CD1c-positive myeloid dendritic cell (primary cell): Measurements from ENCODE around the gene SCAMP5.

Source experiments
- DNase-seq: peaks from one replicate; pipeline ENCODE4 v3.0.0-alpha.2; 2016; ENCODE audit errors: extremely low spot score

Gene SCAMP5

DNA sequence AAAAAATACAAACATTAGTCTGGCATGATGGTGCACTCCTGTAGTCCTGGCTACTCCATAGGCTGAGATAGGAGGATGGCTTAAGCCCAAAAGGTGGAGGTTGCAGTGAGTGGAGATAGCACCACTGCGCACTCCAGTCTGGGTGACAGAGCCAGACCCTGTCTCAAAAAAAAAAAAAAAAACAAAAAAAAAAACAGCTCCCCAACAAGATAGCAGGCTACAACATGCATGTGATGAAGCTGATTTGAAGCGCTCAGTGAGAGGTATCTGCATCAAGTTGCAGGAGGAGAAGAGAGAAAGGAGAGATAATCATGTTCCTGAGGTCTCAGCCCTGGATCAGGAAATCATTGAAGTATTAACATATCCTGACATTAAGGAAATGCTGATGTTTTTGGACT is 27.4 kb downstream of the SCAMP5 start:
- no peak for DNase-seq

DNA sequence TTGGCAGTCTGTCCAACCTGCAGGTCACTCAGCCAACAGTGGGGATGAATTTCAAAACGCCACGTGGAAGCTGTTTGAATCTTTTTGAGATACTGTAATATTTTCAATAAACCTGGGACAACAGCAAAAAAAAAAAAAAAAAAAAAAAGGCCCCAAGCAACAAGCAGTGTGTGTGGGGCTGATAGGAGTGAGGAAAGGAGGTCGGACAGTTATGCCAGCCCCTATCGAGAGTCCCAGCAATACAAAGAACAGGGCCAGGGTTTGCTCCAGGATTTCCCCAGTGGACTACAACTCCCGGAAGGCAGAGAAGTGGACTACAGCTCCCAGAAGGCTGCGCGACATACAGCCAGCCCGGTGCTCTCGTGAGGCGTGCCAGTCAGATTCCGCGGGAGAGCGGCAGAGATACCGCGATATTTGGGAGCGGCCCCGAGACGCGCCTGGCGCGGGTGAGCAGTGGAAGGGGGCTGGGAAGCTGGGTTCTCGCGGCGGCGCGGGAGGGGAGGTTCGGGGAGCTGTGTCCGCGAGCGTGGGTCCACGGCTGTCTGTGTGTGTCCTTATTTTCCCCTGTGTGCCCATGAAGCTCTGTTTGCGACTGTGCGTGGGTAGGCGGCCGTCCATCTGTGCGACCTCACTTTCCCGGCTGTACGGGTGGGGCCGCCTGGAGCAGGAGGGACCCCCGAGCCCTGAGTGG is 28.0 kb downstream of the SCAMP5 start, which contains the start of gene PPCDC:
Gene PPCDC, plus strand, starts transcription at position 410 of the 691 bp plus-strand sequence. CDS start 4,729 bp downstream, outside the sequence.
- DNase-seq: peak; percentile 97

DNA sequence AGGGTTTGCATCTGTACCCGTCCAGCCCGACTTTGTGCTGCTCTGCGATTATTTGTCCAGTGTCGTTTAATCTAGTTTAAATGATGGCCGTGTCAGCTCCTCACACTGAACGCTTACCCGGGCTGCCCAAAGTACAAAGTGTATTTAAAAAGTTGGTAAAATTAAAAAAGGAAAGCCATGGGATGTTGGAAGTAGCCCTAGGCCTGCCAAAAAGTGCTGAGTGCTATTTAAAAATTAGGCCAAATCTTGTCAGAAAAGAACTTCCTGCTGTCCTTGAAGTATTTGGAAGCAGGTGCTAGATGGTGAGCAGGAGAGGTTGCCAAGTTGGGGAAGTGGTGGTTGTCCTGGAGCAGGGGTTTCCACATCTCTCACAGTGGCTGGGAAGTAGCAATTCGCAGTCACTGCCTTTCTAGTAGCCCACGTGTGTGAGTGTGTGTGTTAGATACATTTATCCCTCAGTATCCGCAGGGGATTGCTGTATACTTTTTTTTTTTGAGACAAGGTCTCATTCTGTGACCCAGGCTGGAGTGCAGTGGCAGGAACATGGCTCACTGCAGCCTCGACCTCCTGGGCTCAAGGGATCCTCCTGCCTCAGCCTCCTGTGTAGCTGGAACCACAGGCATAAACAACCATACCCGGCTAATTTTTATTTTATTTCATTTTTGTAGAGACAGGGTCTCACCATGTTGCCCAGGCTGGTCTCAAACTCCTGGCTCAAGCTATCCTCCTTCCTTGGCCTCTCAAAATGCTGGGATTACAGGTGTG is 28.7 kb downstream of the SCAMP5 start:
- DNase-seq: peak; percentile 76

DNA sequence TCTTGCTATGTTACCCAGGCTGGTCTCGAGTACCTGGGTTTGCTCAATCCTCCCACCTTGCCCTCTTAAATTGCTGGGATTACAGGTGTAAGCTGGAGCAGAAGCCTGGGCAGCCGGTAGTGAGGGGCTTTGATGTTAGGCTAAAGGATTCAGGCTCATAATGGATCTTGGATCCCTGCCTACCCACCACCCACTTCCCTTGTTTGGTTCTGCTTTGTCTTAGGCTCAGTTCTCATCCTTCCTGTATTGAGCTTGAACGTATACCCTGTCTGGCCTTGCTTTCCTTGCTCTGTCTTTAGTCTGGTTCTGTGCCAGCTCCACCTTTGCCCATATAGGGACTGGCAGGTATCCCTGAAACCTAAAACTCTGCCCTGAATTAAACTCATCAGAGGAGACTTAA is 29.7 kb downstream of the SCAMP5 start:
- peak; percentile 73 for DNase-seq

DNA sequence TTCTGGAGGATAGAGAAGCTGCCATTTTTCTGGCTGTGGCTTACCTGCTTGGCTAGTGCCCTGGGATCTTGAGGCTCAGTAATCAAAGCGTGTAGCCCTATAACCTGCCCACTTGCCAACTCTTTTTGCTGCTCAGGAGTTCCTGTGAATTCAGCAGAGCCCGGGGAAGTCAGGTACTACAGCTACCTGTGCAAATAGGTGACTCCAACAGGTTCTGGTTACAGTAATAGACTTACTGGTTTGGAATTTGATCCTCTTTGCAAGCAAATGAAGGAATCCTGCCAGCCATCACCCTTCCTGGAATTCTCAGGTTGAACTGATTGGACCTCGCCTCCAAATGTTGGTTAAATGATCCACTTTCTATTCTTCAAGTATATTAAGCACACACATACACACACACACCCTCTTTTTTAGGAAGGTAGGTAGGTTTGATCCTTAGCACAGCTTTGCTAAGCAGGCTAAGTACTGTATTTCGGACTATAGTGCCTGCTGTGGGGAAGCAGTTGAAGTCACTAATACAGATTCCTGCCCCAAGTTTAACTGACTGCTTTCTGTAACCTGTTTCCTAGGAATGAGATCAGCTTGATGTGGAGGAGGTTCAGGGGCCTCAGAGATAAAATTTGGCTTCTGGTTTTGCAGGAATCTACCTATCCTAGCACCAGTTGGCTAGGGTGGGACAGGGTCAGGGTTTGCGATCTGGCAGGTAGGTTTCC is 30.3 kb downstream of the SCAMP5 start:
- DNase-seq: no peak

DNA sequence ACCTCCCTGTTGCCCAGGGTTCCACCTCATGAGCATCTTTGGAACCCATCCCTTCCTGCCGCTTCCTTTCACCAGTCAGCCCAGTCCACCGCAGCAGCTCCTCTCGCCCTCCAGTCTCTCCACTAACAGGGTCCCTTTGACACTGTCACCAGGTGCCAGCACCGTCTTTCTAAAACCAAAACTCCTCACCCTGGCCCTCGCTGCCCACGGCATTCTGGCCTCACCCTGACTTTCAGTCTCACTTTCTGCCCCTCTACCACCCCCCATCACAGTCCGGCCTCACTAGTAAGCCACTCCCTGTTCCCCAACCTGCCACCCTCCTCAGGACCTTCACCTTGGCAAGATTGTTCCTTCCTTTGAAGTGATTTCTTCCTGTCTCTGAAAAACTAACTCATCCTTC is 32.2 kb downstream of the SCAMP5 start:
- DNase-seq: no peak

DNA sequence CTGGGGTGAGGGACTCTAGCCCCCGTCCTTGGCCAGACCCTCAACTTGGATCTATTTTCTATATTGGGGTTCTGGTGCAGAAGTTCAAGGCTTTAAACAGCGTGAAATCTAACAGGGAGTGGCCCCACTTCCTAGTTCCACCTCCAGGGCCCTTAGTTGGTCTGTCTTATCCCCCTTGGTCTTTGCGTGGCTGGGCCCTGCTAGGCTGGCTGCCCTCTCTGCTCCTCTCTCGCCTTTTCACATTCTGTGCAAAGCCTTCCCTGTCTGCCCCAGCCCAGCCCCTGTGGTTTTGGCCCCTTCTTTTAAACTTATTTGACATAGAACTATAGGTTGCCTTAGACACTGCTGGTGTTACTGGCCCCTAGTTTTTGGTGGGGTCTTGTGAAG is 33.6 kb downstream of the SCAMP5 start:
- no peak for DNase-seq

DNA sequence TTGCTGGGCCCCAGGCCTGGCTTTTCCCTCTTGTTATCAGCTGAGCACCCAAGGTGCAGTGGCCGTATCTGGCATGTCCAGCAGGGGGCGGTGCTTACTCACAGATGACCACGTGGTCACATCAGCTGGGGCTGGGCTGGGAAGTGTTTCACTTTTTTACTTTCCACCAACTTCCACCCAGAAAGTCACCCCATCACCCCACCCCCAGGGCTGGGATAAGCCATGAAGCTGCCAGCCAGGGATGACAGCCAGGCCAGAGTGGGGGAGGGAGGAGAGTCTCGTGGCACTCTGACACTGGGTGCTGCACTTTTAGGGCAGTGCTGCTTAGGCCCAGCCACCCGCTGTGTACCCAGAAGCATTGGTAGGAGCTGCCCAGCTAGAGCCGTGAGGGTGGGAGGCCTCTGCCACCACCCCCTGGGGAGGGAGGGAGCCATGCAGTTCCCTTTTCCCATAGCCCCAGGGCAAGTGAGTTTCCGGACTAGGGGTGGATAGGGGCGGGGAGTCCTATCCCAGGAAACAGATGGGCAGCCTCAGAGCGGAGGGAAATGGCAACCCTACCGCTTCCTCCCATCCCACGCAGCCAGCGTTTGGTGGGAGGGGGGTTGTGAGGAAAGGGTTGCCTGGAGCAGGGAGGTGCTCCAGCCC is 34.1 kb downstream of the SCAMP5 start:
- peak; percentile 93 for DNase-seq

DNA sequence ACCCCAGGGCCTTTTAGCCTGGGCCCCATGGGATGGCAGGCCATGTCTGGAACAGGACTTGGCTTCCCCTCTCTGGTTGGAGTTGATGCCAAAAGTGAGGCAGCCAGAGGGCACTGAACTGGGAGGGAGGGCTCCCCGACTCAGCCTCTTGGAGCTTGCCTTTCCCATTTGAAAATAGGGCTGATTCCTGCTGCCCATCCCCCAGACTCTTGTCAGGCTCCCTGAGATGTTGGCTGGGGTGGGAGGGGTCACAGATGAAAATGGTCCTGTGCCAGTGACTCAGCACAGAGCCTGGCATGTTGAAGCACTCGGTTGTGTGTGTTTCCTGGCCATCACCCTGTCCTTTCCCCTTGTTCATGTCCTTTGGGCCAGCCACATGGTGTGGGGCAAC is 34.7 kb downstream of the SCAMP5 start:
- peak; percentile 43 for DNase-seq

DNA sequence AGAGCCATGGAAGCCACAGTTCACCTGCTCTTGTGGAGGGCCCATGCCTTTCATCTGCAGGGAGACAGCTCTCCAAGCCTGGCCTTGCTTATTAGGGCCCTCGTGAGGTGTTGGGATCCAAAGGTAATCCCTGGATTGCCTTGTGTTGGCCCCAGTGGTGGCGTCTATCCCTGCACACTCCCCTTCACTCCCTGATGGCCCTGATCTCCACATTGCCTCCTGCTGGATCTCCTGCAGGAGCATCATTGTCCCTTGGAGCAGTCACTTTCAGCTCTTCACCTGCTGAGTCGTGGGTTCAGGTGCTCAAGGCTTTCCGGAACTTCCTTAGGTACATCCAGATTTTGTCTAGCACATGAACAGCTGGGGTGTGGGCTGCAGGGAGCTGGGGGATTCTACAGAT is 35.1 kb downstream of the SCAMP5 start:
- no peak for DNase-seq

DNA sequence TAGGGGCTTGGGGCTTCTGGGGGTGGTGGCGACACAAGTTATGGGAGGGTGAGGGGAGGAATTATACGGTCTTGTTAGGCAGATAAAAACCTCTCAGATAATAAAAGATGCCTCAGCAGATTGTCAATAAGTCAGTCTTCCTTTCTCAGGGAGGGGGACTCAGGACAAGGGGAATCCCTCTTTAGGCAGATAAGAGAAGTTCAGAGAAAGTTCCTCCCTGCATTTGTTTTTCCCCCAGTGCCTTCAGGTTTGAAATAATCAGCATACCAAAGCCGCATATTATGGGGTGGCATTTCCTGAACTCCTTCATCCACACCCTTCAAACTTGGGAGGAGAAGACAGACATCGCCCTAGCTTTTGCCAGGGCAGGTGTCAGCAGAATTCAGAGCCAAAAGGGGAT is 36.5 kb downstream of the SCAMP5 start:
- DNase-seq: no peak

DNA sequence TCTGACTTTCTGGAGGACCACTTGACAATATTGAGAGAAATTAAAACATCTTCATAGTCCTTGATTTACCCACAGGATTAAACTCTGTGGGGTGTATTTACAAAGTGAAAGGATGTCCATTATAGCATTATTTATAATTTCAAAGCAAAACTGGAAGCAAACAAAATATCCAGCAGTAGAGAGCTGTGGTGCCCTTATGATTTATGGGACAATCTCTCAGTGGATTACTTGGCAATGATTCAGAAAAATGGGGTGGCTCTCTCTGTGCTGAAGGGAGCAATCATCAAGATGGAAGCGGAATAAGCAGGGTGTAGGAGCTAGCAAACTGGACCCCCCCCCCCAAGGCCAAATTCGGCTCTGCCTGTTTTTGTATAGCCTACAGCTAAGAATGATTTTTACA is 37.0 kb downstream of the SCAMP5 start:
- DNase-seq: no peak

DNA sequence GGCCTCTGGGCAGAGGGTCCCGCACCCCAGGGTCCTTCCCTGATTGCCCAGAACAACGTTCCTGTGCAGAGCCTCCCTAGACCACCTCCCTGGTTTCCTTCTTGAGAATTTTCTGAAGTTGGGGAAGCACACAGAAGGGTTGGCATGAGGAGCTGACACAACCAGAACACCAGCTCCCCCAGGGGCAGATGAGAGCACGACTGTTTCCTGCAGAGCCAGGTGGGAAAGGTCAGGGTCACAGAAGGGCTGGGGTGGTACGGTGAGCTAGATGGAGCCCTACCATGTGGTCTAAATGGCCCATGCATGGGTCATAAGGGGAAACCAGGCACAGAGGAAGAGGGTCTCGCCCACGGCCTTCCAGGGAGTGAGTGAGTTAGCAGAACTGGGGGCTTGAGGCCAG is 38.4 kb downstream of the SCAMP5 start:
- peak; percentile 12 for DNase-seq

DNA sequence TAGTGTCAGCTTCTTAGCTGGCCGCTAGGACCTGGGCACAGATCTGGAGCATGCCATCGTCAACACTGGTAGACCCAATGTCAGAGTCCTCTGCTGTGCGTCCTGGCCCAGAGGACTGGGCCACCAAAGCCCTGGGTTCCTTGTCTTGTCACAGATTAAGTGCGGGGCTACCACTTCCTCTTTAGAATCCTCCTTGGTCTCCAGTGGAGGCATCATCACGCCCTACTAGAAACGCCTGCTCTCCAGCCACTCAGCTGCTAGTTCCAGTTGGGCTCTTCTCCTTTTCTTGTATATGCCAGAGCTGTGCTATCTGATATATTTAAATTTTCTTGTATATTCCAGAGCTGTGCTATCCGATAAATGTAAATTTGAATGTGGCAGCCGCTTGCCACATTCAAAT is 39.3 kb downstream of the SCAMP5 start:
- DNase-seq: peak; percentile 78

DNA sequence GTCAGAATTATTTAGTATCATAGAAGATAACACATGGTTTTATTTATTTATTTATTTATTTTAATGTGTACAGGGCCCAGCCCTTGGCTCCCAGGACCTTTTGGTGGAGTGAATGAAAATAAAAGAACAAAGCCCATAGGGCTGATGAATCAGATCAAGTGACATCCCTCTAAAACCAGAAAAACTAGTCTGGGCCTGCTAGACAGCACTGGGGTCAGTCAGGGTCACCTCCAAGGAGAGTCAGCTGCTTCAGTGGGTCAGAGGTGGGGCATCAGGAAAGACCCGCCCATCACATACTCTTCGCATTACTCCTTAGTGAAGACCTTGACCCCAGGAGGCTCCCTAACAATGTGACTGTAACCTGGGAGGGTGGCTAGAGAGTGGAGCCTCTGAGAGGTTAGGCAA is 40.9 kb downstream of the SCAMP5 start:
- DNase-seq: no peak

DNA sequence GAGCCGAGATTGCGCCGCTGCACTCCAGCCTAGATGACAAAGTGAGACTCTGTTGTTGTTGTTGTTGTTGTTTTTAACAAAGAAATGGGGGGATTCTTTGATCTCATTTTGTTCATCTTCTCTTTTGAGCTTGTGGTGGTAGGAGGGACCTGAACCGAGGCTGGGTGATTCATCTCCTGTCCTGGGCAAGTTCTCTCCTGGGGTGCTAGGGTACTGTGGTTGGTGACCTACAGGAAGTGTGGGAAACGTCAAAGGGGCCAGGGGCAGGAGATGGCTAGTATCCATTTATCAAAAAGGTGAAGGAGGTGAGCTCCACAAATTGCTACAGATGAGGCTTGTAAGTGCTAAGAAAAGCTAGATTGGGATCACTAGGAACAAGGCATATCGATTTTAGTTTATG is 42.3 kb downstream of the SCAMP5 start:
- DNase-seq: no peak

DNA sequence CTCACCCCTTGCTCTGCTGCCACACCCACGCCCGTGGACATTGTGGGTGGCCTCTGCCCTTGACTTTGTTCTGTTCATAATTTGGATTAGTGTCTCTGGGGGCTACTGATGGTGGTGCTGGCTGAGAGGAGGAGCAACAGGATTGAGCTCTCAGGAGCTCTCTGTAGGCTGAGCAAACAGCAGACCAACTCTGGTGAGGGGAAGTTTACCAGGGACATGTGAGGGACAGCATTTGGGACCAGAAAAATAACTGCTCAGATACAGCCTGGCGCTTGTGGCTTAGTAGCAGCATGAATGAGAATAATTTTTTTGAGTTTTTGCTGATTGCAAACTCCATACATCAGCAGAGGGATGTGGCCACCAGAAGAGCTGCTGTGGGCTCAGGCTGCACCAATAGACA is 42.9 kb downstream of the SCAMP5 start:
- no peak for DNase-seq

DNA sequence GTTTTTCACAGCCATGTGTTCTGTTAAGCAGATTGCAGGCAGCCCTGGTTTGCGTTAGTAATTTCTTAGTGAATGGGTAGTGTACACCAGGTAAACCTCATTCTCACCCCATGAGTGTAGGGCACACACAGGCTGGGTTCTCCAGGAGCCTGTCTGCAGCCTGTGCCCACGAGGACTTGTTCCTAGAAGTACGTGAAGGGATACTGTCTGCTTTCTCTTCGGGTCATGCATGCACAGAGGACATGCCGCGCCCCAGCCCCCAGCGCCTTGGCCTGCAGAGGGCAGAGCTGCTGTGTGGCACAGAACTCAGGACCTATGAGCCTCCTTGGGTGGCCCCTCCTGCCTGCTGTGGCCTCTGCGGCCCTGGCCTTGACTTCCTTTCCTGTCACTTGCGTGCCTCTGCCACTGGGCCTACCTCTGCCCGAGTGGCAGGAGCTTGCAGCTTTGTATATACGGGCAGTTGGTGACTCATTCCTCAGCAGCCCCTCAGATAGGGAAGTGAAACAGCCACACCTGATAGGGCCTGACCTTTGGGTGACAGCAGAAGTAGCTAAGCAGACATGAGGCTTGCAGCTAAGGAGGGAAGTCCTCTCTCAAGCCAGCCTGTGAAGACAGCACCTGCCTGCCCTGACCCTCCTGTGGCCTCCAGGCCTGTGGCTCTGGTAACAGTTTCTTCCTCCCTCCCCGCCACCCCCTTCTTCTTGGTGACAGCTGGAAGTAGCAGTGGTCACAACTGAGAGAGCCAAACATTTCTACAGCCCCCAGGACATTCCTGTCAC is 47.6 kb downstream of the SCAMP5 start:
- peak; percentile 95 for DNase-seq

DNA sequence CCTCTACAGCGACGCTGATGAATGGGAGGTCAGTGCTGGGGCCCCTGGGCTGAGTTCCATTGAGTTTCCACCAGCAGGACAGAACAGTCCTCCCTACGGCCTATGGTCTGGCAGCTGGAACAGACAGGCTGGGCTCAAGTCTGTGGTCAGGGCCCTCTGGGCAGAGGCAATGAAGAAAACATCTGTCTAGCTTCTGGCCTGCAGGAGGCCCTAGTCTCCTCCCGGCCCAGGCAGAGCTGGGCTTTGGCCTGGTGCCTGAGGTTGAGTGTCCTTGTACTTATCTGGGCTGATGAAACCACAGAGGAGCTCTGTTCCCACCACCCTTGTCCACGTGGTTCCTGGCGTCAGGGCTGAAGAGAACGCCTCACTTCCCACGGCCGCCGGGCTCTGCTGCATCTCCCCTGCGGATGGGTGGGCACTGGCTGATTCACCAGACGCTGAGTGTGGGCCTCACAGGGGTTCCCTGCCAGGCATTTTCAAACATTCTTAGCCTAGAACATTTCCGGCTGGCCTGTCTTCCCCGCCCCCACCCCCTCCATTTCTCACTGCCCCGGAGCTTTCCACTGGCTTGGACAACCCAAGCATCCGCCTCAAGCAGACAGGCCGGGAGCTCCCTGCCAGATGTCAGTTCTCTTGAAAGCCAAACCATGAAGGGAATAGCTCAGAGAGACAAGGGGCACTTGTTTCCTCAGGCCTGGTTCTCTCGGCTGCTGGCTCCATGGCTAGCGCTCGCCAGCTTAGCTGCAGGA is 48.3 kb downstream of the SCAMP5 start:
- DNase-seq: peak; percentile 84

DNA sequence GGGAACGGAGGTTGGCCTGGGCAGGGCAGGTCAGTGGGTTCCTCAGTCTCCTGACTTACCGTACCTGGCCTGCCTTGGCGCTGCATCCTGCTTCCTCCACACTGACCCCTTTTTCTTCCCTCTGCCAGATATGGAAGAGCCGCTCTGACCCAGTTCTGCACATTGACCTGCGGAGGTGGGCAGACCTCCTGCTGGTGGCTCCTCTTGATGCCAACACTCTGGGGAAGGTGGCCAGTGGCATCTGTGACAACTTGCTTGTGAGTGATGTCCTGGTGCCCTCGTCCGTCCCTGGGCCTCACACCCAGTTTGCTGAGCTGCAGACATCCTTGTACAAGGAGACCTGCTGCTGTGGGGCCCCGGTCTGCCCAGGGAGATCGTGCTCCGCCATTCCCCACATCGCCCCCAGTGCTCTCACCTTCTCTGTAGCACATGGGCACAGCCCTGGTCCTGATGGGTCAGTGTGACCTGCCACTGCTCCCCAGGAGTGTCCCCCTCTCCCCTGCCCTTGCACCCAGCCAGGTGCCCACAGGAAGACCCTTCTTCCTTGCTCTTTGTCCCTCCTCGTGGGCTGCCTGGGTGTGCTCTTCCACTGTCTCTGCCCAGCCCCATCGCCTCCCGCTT is 49.0 kb downstream of the SCAMP5 start:
- no peak for DNase-seq
